K562 (cell line): Measurements from ENCODE around the gene NQO2. TPM values are rescaled to one million over a fixed set of nuclear protein-coding genes. Genes with fewer than 3 reads are reported as not detected.

Source experiments
- CHCHD3 ChIP-seq: fragments of 250-450 bp; sonication (Bioruptor Pico); IDR thresholded peaks from 2 replicates; pipeline ENCODE4 v2.1.2; 2022; ENCODE audit warnings: mild to moderate bottlenecking
- ELF4 ChIP-seq: fragments of 450-650 bp; formaldehyde crosslinking; IDR thresholded peaks from 2 replicates; pipeline ENCODE4 v1.4.0; 2022; ENCODE audit warnings: missing genetic modification characterization
- ERF ChIP-seq: fragments of 450-650 bp; formaldehyde crosslinking; IDR thresholded peaks from 2 replicates; pipeline ENCODE4 v1.4.0; 2020; ENCODE audit warnings: mild to moderate bottlenecking, mixed read lengths
- FOSL1 ChIP-seq: fragments of 200-800 bp; sonication (Bioruptor generic); conservative IDR thresholded peaks from 2 replicates; pipeline ENCODE4 v1.6.1; 2016; ENCODE audit warnings: missing genetic modification characterization, missing compliant biosample characterization
- FUS ChIP-seq: fragments of 200-400 bp; formaldehyde crosslinking; optimal IDR thresholded peaks from 2 replicates; pipeline ENCODE3; 2017; ENCODE audit warnings: low read depth, low read length
- HDAC6 ChIP-seq: IDR thresholded peaks from 2 replicates; pipeline ENCODE4 v1.6.1; 2012; ENCODE audit warnings: low read depth, mild to moderate bottlenecking, control low read depth, inconsistent platforms, low read length, moderate library complexity
- MLX ChIP-seq, 2 experiments: fragments of 450-650 bp in 1 of 2; sonication (generic) in 1 of 2; formaldehyde crosslinking; conservative IDR thresholded peaks; 2 replicates each; pipeline versions ENCODE4 v1.4.0 to v1.8.1; 2020 to 2022; ENCODE audit warnings: mild to moderate bottlenecking in 1 of 2, missing genetic modification reagents in 1 of 2
- POLR3G ChIP-seq: IDR thresholded peaks from 2 replicates; pipeline ENCODE4 v1.6.1; 2011; ENCODE audit not compliant: insufficient read length, insufficient replicate concordance; ENCODE audit errors: extremely low read depth
- UBTF ChIP-seq, 2 experiments: IDR thresholded peaks; 2 replicates each; pipeline ENCODE4 v1.6.1; 2012; ENCODE audit warnings: improper control_type of control experiment in 2 of 2, low read depth in 2 of 2, low read length in 2 of 2, borderline replicate concordance in 1 of 2
- ZKSCAN8 ChIP-seq: fragments of 200-800 bp; sonication (Bioruptor generic); IDR thresholded peaks from 2 replicates; pipeline ENCODE4 v1.6.1; 2016; ENCODE audit warnings: missing genetic modification characterization, missing compliant biosample characterization
- ZNF280A ChIP-seq: fragments of 450-650 bp; IDR thresholded peaks from 2 replicates; pipeline ENCODE4 v1.6.1; 2018; ENCODE audit warnings: mild to moderate bottlenecking, low read depth; ENCODE audit not compliant: partially characterized antibody
- ZNF318 ChIP-seq, 2 experiments: fragments of 450-650 bp; IDR thresholded peaks; 2 replicates each; pipeline ENCODE4 v1.6.1; 2016; ENCODE audit warnings: mild to moderate bottlenecking in 2 of 2, borderline replicate concordance in 1 of 2, low read depth in 1 of 2, moderate library complexity in 1 of 2
- ZNF77 ChIP-seq: fragments of 250-450 bp; sonication (Bioruptor Pico); IDR thresholded peaks from 2 replicates; pipeline ENCODE4 v1.5.0; 2020
- polyA plus RNA-seq, 8 experiments: library from polyadenylated mRNA; depleted of rRNA in 4 of 8; stranded (reverse) in 5 of 8; unstranded in 3 of 8; fragments of >200 nt; fragmentation: Nextera tagmentation in 2 of 8; fragmentation: Illumina TruSeq in 1 of 8; extraction: Ambion mirVana in 2 of 8; extraction: Trizol in 1 of 8; gene quantifications; 2 replicates each; pipeline versions ENCODE4 v1.2.1 to v1.2.3, GENCODE V29; 2011 to 2014; ENCODE audit warnings: inconsistent platforms in 1 of 8, missing spikeins in 1 of 8
- total RNA-seq, 7 experiments: library from RNA; depleted of rRNA in 6 of 7; stranded (reverse); fragments of >200 nt in 6 of 7; fragmentation: Illumina TruSeq in 2 of 7; extraction: Trizol in 2 of 7; gene quantifications; 2 replicates each; pipeline versions ENCODE4 v1.2.1 to v1.2.3, GENCODE V29; 2011 to 2021; ENCODE audit warnings: low replicate concordance in 1 of 7

NQO2 gene
- total and polyA plus RNA-seq, 9 of the 15 experiments (the other 6 are each of a cell fraction or from before 2014, with no cell fraction given) = 54.6 to 214 (median 116) TPM

GRCh38 chr6:2988426-2989331 is 11.0 kb upstream of the NQO2 start (continued):
- TF ChIP-seq POLR3G = no peak
- peak; percentile 51 to 93; a peak in 3 of 4 replicates for TF ChIP-seq UBTF (IDR thresholded peaks at IDR 0.05; ENCODE audit: borderline replicate concordance in 1 of 2, low read depth in 2 of 2, low read length in 2 of 2)
- no peak for TF ChIP-seq ZNF280A
- no peak for TF ChIP-seq ZNF77 (CRISPR knock-in tag)
- TF ChIP-seq CHCHD3 (CRISPR knock-in tag) = no peak
- no peak for TF ChIP-seq ZNF318 (IDR thresholded peaks at IDR 0.05; ENCODE audit: borderline replicate concordance in 1 of 2, low read depth in 1 of 2)
- TF ChIP-seq ELF4 (CRISPR knock-in tag) = 0 out of 2 replicates have a peak, but pooled peaks have one; percentile 6
- TF ChIP-seq ZKSCAN8 (CRISPR knock-in tag) = no peak
- TF ChIP-seq ERF (CRISPR knock-in tag) = peak; percentile 84; the same call in 1 of the 2 replicates
- peak; percentile 99 for TF ChIP-seq FOSL1 (tag)
- TF ChIP-seq FUS = no peak
- 0 out of 4 replicates have a peak, but pooled peaks of 1 of the 2 experiments have one; percentile 37 for TF ChIP-seq MLX (CRISPR knock-in tag; conservative IDR thresholded peaks at IDR 0.05)
- no peak for TF ChIP-seq HDAC6
